ENCODE measurements around the gene ENTPD8.

- TF ChIP-seq CTCF (IDR thresholded peaks at IDR 0.05) (no peak), POLR2A (IDR thresholded peaks at IDR 0.05) (no peak), EP300 (IDR thresholded peaks at IDR 0.05) (no peak)
Measured at GRCh38 chr9:137390553-137391410, 50.4 kb downstream of the ENTPD8 start.
